ENCODE data around the gene FNDC8.
"Not testable (repeated sequence)": the region's sequence is repeated elsewhere in the genome, so short reads cannot be mapped to it uniquely, and the experiment has no call there.

The FNDC8 gene

DNA sequence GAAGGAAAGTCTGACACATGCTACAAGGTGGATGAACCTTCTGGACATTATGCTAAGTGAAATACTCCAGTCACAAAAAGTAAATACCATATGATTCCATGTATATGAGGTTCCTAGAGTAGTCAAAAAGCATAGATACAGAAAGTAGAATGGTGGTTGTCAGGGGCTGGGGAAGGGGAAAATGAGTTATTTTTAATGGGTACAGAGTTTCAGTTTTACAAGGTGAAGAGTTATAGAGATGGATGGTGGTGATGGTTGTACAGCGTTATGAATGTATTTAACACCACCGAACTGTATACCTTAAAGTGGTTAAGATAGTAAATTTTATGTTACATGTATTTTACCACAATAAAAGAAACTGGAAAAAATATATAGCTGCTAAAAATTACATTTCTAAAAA, 19.7 kb upstream of the FNDC8 start:
- Histone ChIP-seq H3K4me2 (ENCODE audit: low read length) (no peak overlapping the region), H3K4me3 (ENCODE audit: low read length) (no peak overlapping the region), H4K20me1 (ENCODE audit: insufficient read depth, low read length) (no peaks in the 10 kb centered on the region), H3K27me3 (ENCODE audit: low read depth, low read length) (no peaks in the 10 kb centered on the region), H3K79me2 (ENCODE audit: low read length) (no peaks in the 10 kb centered on the region), H3K36me3 (replicated peaks; ENCODE audit: low read depth, low read length) (peaks cover 39% of the 10 kb centered on the region), H3K9me3 (ENCODE audit: insufficient read depth, low read length) (no peaks in the 10 kb centered on the region), H2AFZ (ENCODE audit: low read depth, low read length) (no peak overlapping the region), H3K9ac (ENCODE audit: low read length) (no peak overlapping the region), H3K27ac (ENCODE audit: low read length) (no peak overlapping the region), H3K4me1 (ENCODE audit: low read length) (no peaks in the 10 kb centered on the region)
- no peak for TF ChIP-seq EZH2phosphoT487 (IDR thresholded peaks at IDR 0.05; ENCODE audit: low read depth)
- TF ChIP-seq, protein P1, sequence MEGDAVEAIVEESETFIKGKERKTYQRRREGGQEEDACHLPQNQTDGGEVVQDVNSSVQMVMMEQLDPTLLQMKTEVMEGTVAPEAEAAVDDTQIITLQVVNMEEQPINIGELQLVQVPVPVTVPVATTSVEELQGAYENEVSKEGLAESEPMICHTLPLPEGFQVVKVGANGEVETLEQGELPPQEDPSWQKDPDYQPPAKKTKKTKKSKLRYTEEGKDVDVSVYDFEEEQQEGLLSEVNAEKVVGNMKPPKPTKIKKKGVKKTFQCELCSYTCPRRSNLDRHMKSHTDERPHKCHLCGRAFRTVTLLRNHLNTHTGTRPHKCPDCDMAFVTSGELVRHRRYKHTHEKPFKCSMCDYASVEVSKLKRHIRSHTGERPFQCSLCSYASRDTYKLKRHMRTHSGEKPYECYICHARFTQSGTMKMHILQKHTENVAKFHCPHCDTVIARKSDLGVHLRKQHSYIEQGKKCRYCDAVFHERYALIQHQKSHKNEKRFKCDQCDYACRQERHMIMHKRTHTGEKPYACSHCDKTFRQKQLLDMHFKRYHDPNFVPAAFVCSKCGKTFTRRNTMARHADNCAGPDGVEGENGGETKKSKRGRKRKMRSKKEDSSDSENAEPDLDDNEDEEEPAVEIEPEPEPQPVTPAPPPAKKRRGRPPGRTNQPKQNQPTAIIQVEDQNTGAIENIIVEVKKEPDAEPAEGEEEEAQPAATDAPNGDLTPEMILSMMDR (IDR thresholded peaks at IDR 0.05; ENCODE audit: low read depth, low read length): no peak

DNA sequence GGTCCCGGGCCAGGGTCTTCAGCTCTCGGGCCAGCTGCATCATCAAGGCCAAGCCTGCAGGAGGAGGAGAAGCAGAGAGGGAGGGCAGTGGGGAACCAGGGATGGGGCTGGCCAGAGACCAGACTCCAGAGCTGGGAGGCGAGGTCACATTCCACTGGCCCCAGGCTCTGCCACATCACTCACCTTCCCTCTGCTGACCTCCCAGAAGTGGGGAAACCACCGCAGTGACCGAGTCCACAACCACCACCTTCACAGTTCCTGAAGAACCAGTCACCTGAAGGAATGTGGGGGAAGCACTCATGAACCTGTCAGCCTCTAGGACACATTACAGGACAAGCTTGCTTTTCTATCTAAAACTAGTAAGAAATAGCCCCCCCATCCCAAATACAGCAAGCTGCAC, 18.1 kb upstream of the FNDC8 start:
- TF ChIP-seq EZH2phosphoT487 (IDR thresholded peaks at IDR 0.05; ENCODE audit: low read depth): no peak
- TF ChIP-seq, protein P1 (IDR thresholded peaks at IDR 0.05; ENCODE audit: low read depth, low read length): no peak
- H3K4me3 ChIP-seq (ENCODE audit: low read length): no peak overlapping the region
- H4K20me1 ChIP-seq (ENCODE audit: insufficient read depth, low read length): no peaks in the 10 kb centered on the region
- no peaks in the 10 kb centered on the region for H3K4me1 ChIP-seq (ENCODE audit: low read length)
- no peaks in the 10 kb centered on the region for H3K27me3 ChIP-seq (ENCODE audit: low read depth, low read length)
- peaks cover 36% of the 10 kb centered on the region for H3K36me3 ChIP-seq (replicated peaks; ENCODE audit: low read depth, low read length)
- H3K79me2 ChIP-seq (ENCODE audit: low read length): no peaks in the 10 kb centered on the region
- H2AFZ ChIP-seq (ENCODE audit: low read depth, low read length): no peak overlapping the region
- H3K9me3 ChIP-seq (ENCODE audit: insufficient read depth, low read length): no peaks in the 10 kb centered on the region
- no peak overlapping the region for H3K4me2 ChIP-seq (ENCODE audit: low read length)
- H3K9ac ChIP-seq (ENCODE audit: low read length): no peak overlapping the region
- H3K27ac ChIP-seq (ENCODE audit: low read length): no peak overlapping the region

DNA sequence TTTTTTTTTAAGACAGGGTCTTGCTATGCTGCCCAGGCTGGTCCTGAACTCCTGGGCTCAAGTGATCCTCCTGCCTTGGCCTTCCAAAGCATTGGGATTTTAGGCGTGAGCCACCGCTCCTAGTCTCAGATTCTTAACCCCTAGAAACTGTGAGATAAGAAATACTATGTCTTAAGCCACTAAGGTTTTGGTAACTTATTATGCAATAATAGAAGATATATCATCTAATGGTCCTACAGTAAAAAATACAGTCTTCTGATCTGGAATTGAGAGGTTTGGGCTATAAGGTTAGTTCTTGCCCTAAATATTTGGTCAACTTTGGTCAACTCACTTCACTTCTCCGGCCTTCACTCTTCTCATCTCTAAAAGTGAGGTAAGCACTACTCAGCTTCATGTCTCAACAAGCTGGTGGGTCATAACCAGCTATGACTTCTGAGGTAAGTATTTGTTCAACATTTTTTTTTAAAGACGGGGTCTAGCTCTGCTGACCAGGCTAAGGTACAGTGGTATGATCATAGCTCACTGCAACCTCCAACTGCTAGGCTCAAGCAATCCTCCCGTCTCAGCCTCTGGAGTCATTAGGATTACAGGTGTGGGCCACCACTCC, 16.5 kb upstream of the FNDC8 start:
- no peaks in the 10 kb centered on the region for H3K79me2 ChIP-seq (ENCODE audit: low read length)
- H3K9ac ChIP-seq (ENCODE audit: low read length): no peak overlapping the region
- H3K27me3 ChIP-seq (ENCODE audit: low read depth, low read length): no peaks in the 10 kb centered on the region
- H4K20me1 ChIP-seq (ENCODE audit: insufficient read depth, low read length): no peaks in the 10 kb centered on the region
- no peaks in the 10 kb centered on the region for H3K9me3 ChIP-seq (ENCODE audit: insufficient read depth, low read length)
- H3K4me3 ChIP-seq (ENCODE audit: low read length): no peak overlapping the region
- TF ChIP-seq, protein P1 (IDR thresholded peaks at IDR 0.05; ENCODE audit: low read depth, low read length): no peak
- TF ChIP-seq EZH2phosphoT487 (IDR thresholded peaks at IDR 0.05; ENCODE audit: low read depth): no peak
- H3K36me3 ChIP-seq (replicated peaks; ENCODE audit: low read depth, low read length): peaks cover 29% of the 10 kb centered on the region
- no peaks in the 10 kb centered on the region for H3K4me1 ChIP-seq (ENCODE audit: low read length)
- H3K4me2 ChIP-seq (ENCODE audit: low read length): no peak overlapping the region
- H2AFZ ChIP-seq (ENCODE audit: low read depth, low read length): no peak overlapping the region
- H3K27ac ChIP-seq (ENCODE audit: low read length): no peak overlapping the region

DNA sequence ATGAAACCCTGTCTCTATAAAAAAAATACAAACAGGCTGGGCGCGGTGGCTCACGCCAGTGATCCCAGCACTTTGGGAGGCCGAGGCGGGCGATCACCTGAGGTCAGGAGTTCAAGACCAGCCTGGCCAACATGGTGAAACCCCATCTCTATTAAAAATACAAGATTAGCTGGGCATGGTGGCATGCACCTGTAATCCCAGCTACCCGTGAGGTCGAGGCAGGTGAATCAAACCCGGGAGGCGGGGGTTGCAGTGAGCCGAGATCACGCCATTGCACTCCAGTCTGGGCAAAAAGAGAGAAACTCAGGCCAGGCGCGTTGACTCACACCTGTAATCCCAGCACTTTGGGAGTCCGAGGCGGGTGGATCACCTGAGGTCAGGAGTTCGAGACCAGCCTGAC, 10.6 kb upstream of the FNDC8 start:
- not testable (repeated sequence) for H3K27ac ChIP-seq (ENCODE audit: low read length); H4K20me1 ChIP-seq (ENCODE audit: insufficient read depth, low read length); H3K4me3 ChIP-seq (ENCODE audit: low read length); H3K9ac ChIP-seq (ENCODE audit: low read length); H3K4me1 ChIP-seq (ENCODE audit: low read length); H3K4me2 ChIP-seq (ENCODE audit: low read length); H3K9me3 ChIP-seq (ENCODE audit: insufficient read depth, low read length); H3K79me2 ChIP-seq (ENCODE audit: low read length); H2AFZ ChIP-seq (ENCODE audit: low read depth, low read length); H3K27me3 ChIP-seq (ENCODE audit: low read depth, low read length)
- H3K36me3 ChIP-seq (replicated peaks; ENCODE audit: low read depth, low read length): peaks cover 15% of the 10 kb centered on the region
